Esophagus mucosa (tissue), 1 donor: ENCODE measurements around the gene ATP1B3. TPM values are rescaled to one million over a fixed set of nuclear protein-coding genes. Genes with fewer than 3 reads are reported as not detected.
"Not testable (repeated sequence)": the region's sequence is repeated elsewhere in the genome, so short reads cannot be mapped to it uniquely, and the experiment has no call there.

Source experiments
- ATAC-seq: fragments of 200-7000 bp; cut with Tn5 transposase; one replicate; pipeline ENCODE4 v1.9.1; 2020
- total RNA-seq: library from RNA; stranded (reverse); gene quantifications from one replicate; pipeline ENCODE4 v1.2.4, GENCODE V29; 2023
- donor health status: DM: yes; HTN: yes; CAD: no.

The ATP1B3 gene
- total RNA-seq, 1 donor from 2014 or later: 159 TPM

- ATAC-seq: no peak
These were observed 33.0 kb downstream of the ATP1B3 start for GRCh38 chr3:141909408-141909807.

- not testable (repeated sequence) for ATAC-seq
These were observed 33.5 kb downstream of the ATP1B3 start for GRCh38 chr3:141909986-141910385.

DNA sequence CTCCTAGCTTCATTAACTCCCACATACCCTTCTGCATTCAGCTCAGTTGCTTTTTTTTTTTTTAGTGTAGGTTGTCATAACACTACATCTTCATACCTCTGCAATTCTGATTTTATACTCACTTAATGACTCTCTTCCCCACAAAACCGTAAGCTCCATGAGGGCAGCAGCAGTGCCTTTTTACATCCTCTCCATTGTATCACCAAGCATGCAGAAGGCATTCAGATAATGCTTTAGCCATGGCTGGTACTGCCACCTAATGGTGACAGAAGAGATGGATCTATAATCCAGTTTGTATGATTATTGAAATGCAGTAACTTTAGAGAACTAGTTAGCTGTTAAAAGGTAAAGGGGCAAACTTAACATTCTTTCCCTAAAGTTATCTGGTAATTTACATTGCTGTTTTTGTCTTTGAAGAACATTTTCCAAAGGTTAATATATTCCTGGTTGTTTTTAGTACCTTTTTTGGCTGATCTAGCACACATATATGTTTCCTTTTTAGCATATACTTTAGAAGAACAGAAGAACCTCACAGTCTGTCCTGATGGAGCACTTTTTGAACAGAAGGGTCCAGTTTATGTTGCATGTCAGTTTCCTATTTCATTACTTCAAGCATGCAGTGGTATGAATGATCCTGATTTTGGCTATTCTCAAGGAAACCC is 36.8 kb downstream of the ATP1B3 start:
- peak; percentile 84 for ATAC-seq

- ATAC-seq: no peak
These were observed 37.9 kb downstream of the ATP1B3 start for GRCh38 chr3:141914311-141914710.

GRCh38 chr3:141915016-141915415 is 38.6 kb downstream of the ATP1B3 start:
- ATAC-seq: no peak

GRCh38 chr3:141915766-141916165 is 39.3 kb downstream of the ATP1B3 start:
- ATAC-seq: no peak

- ATAC-seq: no peak
These were observed 44.3 kb downstream of the ATP1B3 start for GRCh38 chr3:141920701-141921100.

DNA sequence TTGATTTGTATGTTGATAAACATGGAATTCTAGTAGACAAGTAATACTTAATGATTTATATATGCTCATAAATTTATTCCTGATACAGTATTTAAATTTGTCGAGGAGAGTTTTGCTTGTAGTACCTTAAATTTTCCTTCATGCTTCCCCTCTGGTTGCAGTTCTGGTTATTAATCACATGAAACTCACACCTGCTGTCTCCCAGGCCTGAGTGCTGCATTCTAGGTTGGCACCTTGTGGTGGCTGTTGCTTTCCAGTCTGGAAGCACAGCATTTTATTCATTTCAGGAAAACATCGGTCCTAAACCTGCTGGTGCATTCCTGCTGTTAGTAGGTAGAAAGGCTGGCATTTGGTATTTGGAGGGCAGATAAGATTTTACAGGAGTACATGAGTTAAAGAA is 44.9 kb downstream of the ATP1B3 start:
- ATAC-seq: no peak

DNA sequence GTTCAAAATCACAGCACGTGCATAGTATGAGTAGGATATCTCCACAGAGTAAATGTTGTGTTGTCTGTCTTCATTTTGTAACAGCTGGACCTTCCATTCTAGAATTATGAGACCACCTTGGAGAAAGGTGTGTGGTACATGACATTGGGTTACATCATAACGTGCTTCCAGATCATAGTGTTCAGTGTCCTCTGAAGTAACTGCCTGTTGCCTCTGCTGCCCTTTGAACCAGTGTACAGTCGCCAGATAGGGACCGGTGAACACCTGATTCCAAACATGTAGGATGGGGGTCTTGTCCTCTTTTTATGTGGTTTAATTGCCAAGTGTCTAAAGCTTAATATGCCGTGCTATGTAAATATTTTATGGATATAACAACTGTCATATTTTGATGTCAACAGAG is 49.2 kb downstream of the ATP1B3 start:
- ATAC-seq: not testable (repeated sequence)

GRCh38 chr3:141926929-141927328 is 50.5 kb downstream of the ATP1B3 start:
- no peak for ATAC-seq

DNA sequence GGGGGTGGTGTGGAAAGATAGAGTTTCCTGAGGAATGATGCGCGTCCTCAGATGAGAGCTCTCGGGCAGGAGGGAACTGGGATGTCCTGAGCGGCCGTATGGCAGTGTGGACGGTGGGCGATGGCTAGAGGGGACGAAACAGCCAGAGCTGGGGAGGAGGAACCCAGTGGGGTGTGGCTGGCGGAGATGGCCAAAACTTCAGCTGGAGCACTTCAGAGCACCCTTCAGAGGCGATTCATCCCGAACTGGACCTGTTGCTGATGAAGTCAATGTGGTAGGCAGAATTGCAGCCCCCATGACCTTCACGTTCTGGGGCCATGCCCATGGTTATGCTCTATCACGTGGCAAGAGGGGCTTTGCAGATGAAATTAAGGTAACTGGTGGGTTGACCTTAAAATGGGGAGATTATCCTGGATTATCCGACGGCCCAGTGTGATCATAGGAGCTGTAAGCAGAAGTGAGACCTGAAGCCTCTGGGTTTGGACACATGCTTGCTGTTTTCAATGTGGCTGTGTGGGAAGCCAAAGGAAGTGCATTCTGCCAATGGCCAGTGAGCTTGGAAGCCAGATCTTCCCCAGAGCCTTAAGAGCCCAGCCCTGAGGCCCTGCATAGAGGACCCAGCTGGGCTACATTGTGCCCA is 52.3 kb downstream of the ATP1B3 start:
- no peak for ATAC-seq

DNA sequence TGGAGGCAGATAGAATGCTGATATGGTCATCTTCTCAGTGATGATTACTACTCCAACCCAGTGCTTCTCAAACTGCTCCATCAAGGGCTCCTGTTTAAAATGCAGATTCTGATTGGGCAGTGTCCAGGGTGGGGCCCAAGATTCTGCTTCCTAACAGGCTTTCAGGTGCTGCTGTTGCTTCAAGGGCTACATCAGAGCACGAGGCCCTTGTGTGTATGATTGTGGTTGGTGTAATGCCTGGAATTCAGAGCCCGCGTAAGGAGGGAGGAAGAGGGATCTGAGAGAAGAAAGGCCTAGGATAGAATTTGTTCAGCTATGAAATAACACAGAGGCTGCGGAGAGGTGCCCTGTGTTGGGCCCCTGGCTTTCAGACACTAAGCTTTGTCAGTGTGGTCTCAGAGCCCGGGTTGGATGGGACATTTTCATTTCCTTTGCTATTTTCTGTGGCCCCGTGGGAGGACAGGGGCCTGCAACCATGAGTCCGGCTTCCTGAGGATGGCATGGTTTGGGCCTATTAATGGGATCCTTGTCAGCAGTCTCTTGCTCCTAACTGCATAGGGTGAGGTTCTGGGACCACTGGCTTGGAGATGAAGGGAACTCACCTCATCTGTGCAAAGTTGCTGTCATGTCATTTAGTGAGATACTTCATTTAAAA is 53.0 kb downstream of the ATP1B3 start:
- no peak for ATAC-seq

DNA sequence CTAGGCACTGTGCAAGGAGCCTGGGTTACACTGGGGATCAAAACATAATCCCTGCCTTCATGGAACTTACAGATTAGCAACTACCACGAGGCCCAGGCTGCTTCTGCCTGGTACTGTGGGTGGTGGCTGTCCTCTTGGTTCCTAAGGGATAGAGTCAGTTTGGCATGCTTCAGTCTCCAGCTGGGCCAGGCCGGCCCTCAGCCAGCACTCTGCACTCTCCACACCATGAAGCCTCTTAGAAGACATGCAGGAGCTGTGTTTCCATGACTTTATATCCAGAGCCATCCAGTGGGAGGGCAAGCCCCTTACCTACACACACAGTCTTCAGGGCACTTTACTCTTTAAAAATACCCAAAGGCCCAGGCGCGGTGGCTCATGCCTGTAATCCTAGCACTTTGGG is 54.4 kb downstream of the ATP1B3 start:
- peak; percentile 27 for ATAC-seq

DNA sequence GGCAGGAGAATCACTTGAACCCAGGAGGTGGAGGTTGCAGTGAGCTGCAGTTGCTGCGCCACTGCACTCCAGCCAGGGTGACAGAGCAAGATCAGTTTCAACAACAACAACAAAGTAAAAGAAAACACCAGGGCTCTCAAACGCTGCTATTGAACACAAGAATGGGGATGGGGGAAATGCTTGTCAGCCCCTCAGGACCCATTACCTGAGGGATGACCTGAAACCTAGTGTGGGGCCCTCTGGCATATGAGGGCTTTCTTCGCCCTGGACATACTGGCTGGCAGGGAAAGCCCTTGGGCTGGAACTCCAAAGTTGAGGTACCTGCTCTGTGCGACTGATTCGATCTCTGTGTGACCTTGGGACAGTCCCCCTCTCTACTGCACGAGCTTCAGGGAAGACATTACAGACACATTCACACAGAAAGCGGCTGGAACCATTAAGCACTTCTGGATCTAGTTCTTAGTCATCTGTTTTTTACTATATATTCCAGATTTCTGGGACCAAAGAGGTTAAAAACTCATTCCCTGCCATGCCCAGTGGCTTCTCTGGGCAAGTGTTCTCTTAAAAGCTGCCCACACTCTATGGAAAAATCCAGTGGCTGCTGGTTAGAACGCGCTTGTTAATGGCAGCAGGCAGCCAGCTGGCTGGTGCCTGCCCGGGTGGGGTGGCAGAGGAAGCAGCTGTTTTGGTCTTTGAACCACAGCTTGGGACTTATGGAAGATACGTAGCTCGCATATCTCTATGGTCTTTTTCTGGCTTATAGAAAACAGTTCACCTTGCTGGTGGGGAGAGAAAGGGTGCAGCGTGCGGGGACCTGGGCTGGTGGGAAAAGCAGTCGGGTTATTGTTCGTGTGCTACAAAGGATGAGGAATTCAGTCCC is 57.2 kb downstream of the ATP1B3 start:
- ATAC-seq: no peak

DNA sequence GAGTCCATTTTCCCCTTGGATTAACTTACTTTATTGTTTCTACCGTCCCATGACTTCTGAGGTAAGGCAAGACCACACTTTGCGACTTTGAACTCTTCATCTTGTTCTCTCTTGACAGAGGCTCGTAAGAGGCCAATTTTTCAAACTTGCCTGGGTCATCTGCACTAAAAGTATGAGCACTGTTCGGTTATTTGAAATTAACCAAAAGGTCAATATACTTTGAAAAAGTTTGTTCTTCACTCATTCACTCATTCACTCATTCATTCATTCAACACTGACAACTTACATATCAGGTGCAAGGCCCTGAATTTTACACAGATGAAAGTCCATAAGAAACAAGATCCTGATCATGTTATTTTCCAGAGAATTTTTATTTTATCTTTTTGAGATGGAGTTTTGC is 57.9 kb downstream of the ATP1B3 start:
- ATAC-seq: no peak

GRCh38 chr3:141938011-141938500 is 61.6 kb downstream of the ATP1B3 start:
- ATAC-seq: no peak

GRCh38 chr3:141939759-141940158 is 63.3 kb downstream of the ATP1B3 start:
- no peak for ATAC-seq

GRCh38 chr3:141940194-141940776 is 63.8 kb downstream of the ATP1B3 start:
- peak; percentile 94 for ATAC-seq

DNA sequence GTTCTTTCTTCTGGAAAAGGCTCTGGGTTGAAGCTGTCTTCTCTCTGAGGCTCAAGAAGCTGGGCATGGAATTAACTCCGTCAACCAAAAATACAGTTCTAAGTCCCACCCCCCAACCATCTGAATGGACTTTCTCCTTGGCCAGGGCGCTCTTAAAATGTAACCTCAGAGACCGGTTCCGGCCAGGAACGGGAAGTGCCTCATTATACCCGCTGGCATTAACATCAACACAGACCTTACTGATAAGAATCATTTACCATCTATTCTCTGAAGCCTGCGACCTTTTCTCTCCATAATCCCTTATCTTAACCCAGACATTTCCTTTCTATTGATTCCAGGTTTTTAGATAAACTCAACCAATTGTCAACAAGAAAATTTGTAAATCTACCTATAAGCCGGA is 64.7 kb downstream of the ATP1B3 start:
- no peak for ATAC-seq

GRCh38 chr3:141942006-141942405 is 65.6 kb downstream of the ATP1B3 start:
- no peak for ATAC-seq

DNA sequence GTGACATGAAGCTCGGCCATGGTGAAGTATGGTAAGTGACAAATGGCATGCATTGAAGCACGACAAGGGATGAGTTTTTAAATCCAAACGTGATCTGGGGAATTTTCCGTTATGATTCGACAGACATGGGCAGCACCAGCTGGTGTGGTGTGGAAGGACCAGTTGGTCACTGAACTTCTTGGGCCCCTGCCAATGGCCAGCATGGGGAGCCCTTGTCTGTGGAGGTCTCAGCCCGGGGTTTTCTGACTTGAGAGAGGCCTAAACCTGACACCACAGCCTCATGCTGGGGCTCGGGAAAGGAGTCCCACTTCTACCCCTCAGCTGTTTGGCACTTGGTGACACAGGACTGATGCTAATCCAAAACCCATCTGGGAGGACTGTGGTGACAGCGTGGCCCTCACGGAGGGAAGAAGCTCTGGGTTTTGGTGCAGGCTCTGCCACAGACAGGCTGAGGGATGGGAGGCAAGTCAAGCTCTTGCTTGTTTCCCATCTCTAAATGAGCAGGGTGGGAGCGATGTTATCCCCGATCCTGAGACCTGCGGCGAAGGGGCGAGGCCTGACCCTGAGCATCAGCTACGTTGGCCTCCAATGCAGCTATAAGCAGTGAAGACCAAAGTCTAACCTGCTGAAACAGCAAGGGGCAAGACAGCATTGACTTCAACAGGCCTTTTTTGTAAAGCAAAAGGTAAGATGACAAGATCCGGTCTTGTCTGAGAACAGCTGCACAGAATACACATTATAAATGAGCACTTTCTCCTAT is 69.5 kb downstream of the ATP1B3 start:
- no peak for ATAC-seq

DNA sequence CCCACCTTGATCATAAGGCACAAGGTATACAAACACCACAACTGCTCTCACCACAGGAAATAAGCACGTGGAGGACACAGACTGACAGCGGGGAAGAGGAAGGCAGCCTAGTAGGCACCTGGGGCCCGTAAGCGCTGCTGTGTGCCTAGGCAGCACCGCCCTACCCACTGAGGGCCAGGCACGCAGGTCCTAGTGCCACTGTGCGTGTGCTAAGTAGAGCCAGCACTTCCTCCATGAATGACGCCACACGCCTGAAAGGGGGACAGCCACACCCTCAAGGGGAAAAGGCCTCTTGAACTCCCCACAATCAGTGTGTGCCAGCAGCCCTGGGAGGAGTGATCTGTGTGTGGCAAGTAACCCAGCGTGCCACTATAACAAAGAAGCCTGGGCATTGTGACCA is 73.0 kb downstream of the ATP1B3 start:
- ATAC-seq: no peak
